HepG2 (cell line): ENCODE measurements around the gene ZMYND8. TPM values are rescaled to one million over a fixed set of nuclear protein-coding genes. Genes with fewer than 3 reads are reported as not detected.

ENCODE experiments used
- ATRX ChIP-seq: sonication (generic); formaldehyde crosslinking; IDR thresholded peaks from 2 replicates; pipeline ENCODE4 v1.4.0; 2020; ENCODE audit warnings: missing genetic modification reagents, borderline replicate concordance
- CBX2 ChIP-seq, 2 experiments: fragments of 200-600 bp in 1 of 2; sonication (generic); formaldehyde crosslinking in 1 of 2; IDR thresholded peaks; 2 replicates each; pipeline versions ENCODE4 v1.7.0 to v1.8.1; 2018 to 2022; ENCODE audit warnings: low read depth in 2 of 2, low read length in 1 of 2, mild to moderate bottlenecking in 1 of 2, missing genetic modification reagents in 1 of 2
- CHD4 ChIP-seq: fragments of 200-600 bp; sonication (generic); IDR thresholded peaks from 2 replicates; pipeline ENCODE4 v1.7.0; 2017; ENCODE audit warnings: mild to moderate bottlenecking, low read length, borderline replicate concordance
- CREB1 ChIP-seq, 2 experiments: fragments of 450-650 bp in 1 of 2; IDR thresholded peaks; 2 replicates each; pipeline ENCODE4 v1.6.1; 2016 to 2017; ENCODE audit warnings: control low read depth in 1 of 2, mild to moderate bottlenecking in 1 of 2, missing compliant biosample characterization in 1 of 2, missing genetic modification characterization in 1 of 2
- FOXK1 ChIP-seq: sonication (generic); formaldehyde crosslinking; IDR thresholded peaks from 2 replicates; pipeline ENCODE4 v1.4.0; 2020; ENCODE audit warnings: low read depth, missing genetic modification reagents, borderline replicate concordance
- GABPB1 ChIP-seq: IDR thresholded peaks from 2 replicates; pipeline ENCODE4 v1.6.1; 2016; ENCODE audit warnings: mild to moderate bottlenecking, missing genetic modification reagents, moderate library complexity, missing compliant biosample characterization
- HOXA3 ChIP-seq: sonication (generic); formaldehyde crosslinking; IDR thresholded peaks from 2 replicates; pipeline ENCODE4 v1.5.0; 2020; ENCODE audit warnings: missing genetic modification reagents
- IKZF4 ChIP-seq: sonication (generic); formaldehyde crosslinking; IDR thresholded peaks from 2 replicates; pipeline ENCODE4 v1.5.1; 2020; ENCODE audit warnings: borderline replicate concordance, mild to moderate bottlenecking, low read depth, missing genetic modification reagents; ENCODE audit errors: not compliant biosample characterization
- JUN ChIP-seq: sonication (generic); formaldehyde crosslinking; IDR thresholded peaks from 2 replicates; pipeline ENCODE4 v1.4.0; 2020; ENCODE audit warnings: mild to moderate bottlenecking, missing genetic modification reagents
- JUND ChIP-seq: sonication (generic); formaldehyde crosslinking; IDR thresholded peaks from 2 replicates; pipeline ENCODE4 v1.8.0; 2022; ENCODE audit warnings: mild to moderate bottlenecking, missing genetic modification reagents
- KDM1A ChIP-seq: IDR thresholded peaks from 2 replicates; pipeline ENCODE4 v1.6.1; 2016; ENCODE audit warnings: missing compliant biosample characterization
- NR2C2 ChIP-seq: sonication (generic); formaldehyde crosslinking; IDR thresholded peaks from 2 replicates; pipeline ENCODE4 v1.4.0; 2020; ENCODE audit warnings: missing genetic modification reagents, mild to moderate bottlenecking, moderate library complexity, borderline replicate concordance
- PITX1 ChIP-seq: sonication (generic); formaldehyde crosslinking; IDR thresholded peaks from 2 replicates; pipeline ENCODE4 v1.5.1; 2020; ENCODE audit warnings: mild to moderate bottlenecking, missing genetic modification reagents
- SMAD9 ChIP-seq: sonication (generic); formaldehyde crosslinking; IDR thresholded peaks from 2 replicates; pipeline ENCODE4 v1.5.1; 2020; ENCODE audit warnings: mild to moderate bottlenecking, missing genetic modification reagents
- SP1 ChIP-seq, 2 experiments: fragments of 450-650 bp in 1 of 2; sonication (generic) in 1 of 2; formaldehyde crosslinking in 1 of 2; IDR thresholded peaks; 2 replicates each; pipeline versions ENCODE4 v1.4.0 to v1.6.1; 2016 to 2020; ENCODE audit warnings: missing genetic modification reagents in 1 of 2
- THAP11 ChIP-seq: IDR thresholded peaks from 2 replicates; pipeline ENCODE4 v1.6.1; 2016; ENCODE audit warnings: missing biosample characterization, missing genetic modification reagents
- ZFP36L2 ChIP-seq: sonication (generic); formaldehyde crosslinking; IDR thresholded peaks from 2 replicates; pipeline ENCODE4 v1.4.0; 2020; ENCODE audit warnings: missing genetic modification reagents
- ZFX ChIP-seq: sonication (generic); formaldehyde crosslinking; IDR thresholded peaks from 2 replicates; pipeline ENCODE4 v1.4.0; 2020; ENCODE audit warnings: mild to moderate bottlenecking, low read depth, missing genetic modification reagents, moderate library complexity
- ZIK1 ChIP-seq: sonication (generic); formaldehyde crosslinking; IDR thresholded peaks from 2 replicates; pipeline ENCODE4 v1.5.0; 2020; ENCODE audit warnings: mild to moderate bottlenecking, low read depth, missing genetic modification reagents, borderline replicate concordance
- ZMYM4 ChIP-seq: sonication (generic); formaldehyde crosslinking; IDR thresholded peaks from 2 replicates; pipeline ENCODE4 v1.8.1; 2023; ENCODE audit warnings: mild to moderate bottlenecking, missing genetic modification reagents
- ZNF160 ChIP-seq: sonication (generic); formaldehyde crosslinking; IDR thresholded peaks from 2 replicates; pipeline ENCODE4 v1.8.0; 2022; ENCODE audit warnings: mild to moderate bottlenecking, inconsistent platforms, missing genetic modification reagents
- ZNF468 ChIP-seq: sonication (generic); formaldehyde crosslinking; IDR thresholded peaks from 2 replicates; pipeline ENCODE4 v1.8.0; 2022; ENCODE audit warnings: mild to moderate bottlenecking, moderate library complexity, missing genetic modification reagents
- ZNF598 ChIP-seq: sonication (generic); formaldehyde crosslinking; IDR thresholded peaks from 2 replicates; pipeline ENCODE4 v1.5.1; 2020; ENCODE audit warnings: mild to moderate bottlenecking, missing genetic modification reagents, borderline replicate concordance
- polyA plus RNA-seq, 8 experiments: library from polyadenylated mRNA; depleted of rRNA in 3 of 8; stranded (reverse) in 7 of 8; unstranded in 1 of 8; fragments of >200 nt; fragmentation: Illumina TruSeq in 4 of 8; extraction: Trizol in 4 of 8; gene quantifications; 2 replicates each; pipeline versions ENCODE4 v1.2.1 to v1.2.3, GENCODE V29; 2011 to 2016; ENCODE audit warnings: low read depth in 4 of 8, missing spikeins in 1 of 8, mixed read lengths in 1 of 8; ENCODE audit not compliant: insufficient read depth in 1 of 8
- total RNA-seq, 5 experiments: library from RNA; depleted of rRNA; stranded (reverse); fragments of >200 nt; fragmentation: Illumina TruSeq; extraction: Trizol; gene quantifications; 2 replicates each; pipeline ENCODE4 v1.2.3, GENCODE V29; 2016; ENCODE audit warnings: low read depth in 1 of 5
- TF ChIP-seq, protein P1 (sequence below): sonication (generic); formaldehyde crosslinking; IDR thresholded peaks from 2 replicates; pipeline ENCODE4 v1.5.0; 2020; ENCODE audit warnings: mild to moderate bottlenecking, missing genetic modification reagents, borderline replicate concordance

ZMYND8 gene
- total and polyA plus RNA-seq, 2 of the 13 experiments (the other 11 are each of a cell fraction or from before 2014, with no cell fraction given): 53.9 to 84.7 TPM

DNA sequence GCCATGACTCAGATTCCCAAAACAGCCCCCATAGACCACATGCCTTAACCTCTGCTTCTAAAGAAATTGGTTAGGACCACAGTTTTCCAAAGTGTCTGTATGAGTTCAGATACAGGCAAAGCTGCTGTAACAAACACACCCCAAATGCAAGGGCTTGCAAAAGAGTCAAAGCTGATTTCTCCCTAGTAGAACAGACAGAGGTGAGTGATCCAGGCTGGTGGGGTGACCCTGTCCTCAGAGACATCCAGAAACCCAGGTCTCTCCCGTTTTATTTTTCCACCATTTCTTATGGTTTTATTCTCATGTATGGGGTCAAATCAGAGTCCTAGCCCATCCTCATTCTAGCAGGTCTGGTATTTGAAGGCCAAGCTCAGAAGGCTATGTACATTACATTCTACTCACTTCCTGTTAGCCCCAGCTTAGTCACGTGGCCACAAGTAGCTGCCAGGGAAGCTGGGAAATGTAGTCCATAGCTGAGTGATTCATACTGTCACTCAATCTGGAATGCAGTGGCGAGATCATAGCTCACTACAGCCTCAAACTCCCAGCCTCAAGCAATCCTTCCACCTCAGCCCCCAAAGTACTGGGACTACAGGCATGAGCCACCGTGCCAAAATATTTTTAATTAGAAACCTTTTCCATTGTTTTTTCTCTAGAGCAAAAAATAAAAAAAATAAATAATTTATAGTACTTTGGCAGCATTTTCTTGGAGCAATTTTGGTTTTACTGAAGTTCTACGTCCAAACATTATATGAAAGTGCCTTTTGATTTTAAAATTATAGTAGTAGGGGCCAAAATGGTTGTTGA is 175.2 kb downstream of the ZMYND8 start (continued):
- TF ChIP-seq ATRX (CRISPR knock-in tag): no peak
- 0 out of 2 replicates have a peak, but pooled peaks have one; percentile 63 for TF ChIP-seq SMAD9 (CRISPR knock-in tag)
- no peak for TF ChIP-seq CBX2 (IDR thresholded peaks at IDR 0.05; ENCODE audit: low read depth, low read length)
- TF ChIP-seq CBX2 (CRISPR knock-in tag; IDR thresholded peaks at IDR 0.05; ENCODE audit: low read depth): no peak
- TF ChIP-seq, protein P1, sequence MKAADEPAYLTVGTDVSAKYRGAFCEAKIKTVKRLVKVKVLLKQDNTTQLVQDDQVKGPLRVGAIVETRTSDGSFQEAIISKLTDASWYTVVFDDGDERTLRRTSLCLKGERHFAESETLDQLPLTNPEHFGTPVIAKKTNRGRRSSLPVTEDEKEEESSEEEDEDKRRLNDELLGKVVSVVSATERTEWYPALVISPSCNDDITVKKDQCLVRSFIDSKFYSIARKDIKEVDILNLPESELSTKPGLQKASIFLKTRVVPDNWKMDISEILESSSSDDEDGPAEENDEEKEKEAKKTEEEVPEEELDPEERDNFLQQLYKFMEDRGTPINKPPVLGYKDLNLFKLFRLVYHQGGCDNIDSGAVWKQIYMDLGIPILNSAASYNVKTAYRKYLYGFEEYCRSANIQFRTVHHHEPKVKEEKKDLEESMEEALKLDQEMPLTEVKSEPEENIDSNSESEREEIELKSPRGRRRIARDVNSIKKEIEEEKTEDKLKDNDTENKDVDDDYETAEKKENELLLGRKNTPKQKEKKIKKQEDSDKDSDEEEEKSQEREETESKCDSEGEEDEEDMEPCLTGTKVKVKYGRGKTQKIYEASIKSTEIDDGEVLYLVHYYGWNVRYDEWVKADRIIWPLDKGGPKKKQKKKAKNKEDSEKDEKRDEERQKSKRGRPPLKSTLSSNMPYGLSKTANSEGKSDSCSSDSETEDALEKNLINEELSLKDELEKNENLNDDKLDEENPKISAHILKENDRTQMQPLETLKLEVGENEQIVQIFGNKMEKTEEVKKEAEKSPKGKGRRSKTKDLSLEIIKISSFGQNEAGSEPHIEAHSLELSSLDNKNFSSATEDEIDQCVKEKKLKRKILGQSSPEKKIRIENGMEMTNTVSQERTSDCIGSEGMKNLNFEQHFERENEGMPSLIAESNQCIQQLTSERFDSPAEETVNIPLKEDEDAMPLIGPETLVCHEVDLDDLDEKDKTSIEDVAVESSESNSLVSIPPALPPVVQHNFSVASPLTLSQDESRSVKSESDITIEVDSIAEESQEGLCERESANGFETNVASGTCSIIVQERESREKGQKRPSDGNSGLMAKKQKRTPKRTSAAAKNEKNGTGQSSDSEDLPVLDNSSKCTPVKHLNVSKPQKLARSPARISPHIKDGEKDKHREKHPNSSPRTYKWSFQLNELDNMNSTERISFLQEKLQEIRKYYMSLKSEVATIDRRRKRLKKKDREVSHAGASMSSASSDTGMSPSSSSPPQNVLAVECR: peak; percentile 45; the same call in 1 of the 2 replicates
- TF ChIP-seq PITX1 (CRISPR knock-in tag): peak; percentile 56; the same call in 1 of the 2 replicates
- TF ChIP-seq JUN (CRISPR knock-in tag): peak; percentile 48; the same call in 1 of the 2 replicates
- no peak for TF ChIP-seq ZIK1 (CRISPR knock-in tag)
- no peak for TF ChIP-seq SP1 (IDR thresholded peaks at IDR 0.05)
- 0 out of 2 replicates have a peak, but pooled peaks have one; percentile 19 for TF ChIP-seq SP1 (CRISPR knock-in tag; IDR thresholded peaks at IDR 0.05)
- no peak for TF ChIP-seq ZFP36L2 (CRISPR knock-in tag)
- no peak for TF ChIP-seq ZNF160 (CRISPR knock-in tag)
- TF ChIP-seq GABPB1 (CRISPR knock-in tag): peak; percentile 89
- TF ChIP-seq HOXA3 (CRISPR knock-in tag): peak; percentile 56; the same call in 1 of the 2 replicates
- TF ChIP-seq ZNF598 (CRISPR knock-in tag): no peak
- 0 out of 2 replicates have a peak, but pooled peaks have one; percentile 53 for TF ChIP-seq CREB1 (IDR thresholded peaks at IDR 0.05)
- TF ChIP-seq CREB1 (CRISPR knock-in tag; IDR thresholded peaks at IDR 0.05): peak; percentile 67
- peak; percentile 76; the same call in 1 of the 2 replicates for TF ChIP-seq NR2C2 (CRISPR knock-in tag)
- TF ChIP-seq CHD4: 0 out of 2 replicates have a peak, but pooled peaks have one; percentile 39
- TF ChIP-seq KDM1A (CRISPR knock-in tag): no peak
- TF ChIP-seq ZNF468 (CRISPR knock-in tag): 0 out of 2 replicates have a peak, but pooled peaks have one; percentile 44
- peak; percentile 90 for TF ChIP-seq FOXK1 (CRISPR knock-in tag)
- TF ChIP-seq JUND (CRISPR knock-in tag): 0 out of 2 replicates have a peak, but pooled peaks have one; percentile 71
- peak; percentile 63; the same call in 1 of the 2 replicates for TF ChIP-seq ZFX (CRISPR knock-in tag)
- peak; percentile 18; the same call in 1 of the 2 replicates for TF ChIP-seq ZMYM4 (CRISPR knock-in tag)
- TF ChIP-seq IKZF4: peak; percentile 52
- TF ChIP-seq THAP11 (CRISPR knock-in tag): peak; percentile 99
